DLD1 (cell line): Measurements from ENCODE around the gene LITAFD.
"Not testable (repeated sequence)": the region's sequence is repeated elsewhere in the genome, so short reads cannot be mapped to it uniquely, and the experiment has no call there.

ENCODE experiments used
- in situ Hi-C: cut with HindIII; loops from 2 replicates; pipeline ENCODE4 v1.10.0; 2017; ENCODE audit warnings: low sequenced_read_pairs

Gene LITAFD

GRCh38 chr16:8872071-8872470 is 10.1 kb upstream of the LITAFD start:
- in situ Hi-C loops, result no loop called here

GRCh38 chr16:8872967-8873865 is 8.9 kb upstream of the LITAFD start:
- in situ Hi-C loops, result no loop called here

GRCh38 chr16:8873866-8874195 is 8.3 kb upstream of the LITAFD start:
- in situ Hi-C loops, result not testable (repeated sequence)

DNA sequence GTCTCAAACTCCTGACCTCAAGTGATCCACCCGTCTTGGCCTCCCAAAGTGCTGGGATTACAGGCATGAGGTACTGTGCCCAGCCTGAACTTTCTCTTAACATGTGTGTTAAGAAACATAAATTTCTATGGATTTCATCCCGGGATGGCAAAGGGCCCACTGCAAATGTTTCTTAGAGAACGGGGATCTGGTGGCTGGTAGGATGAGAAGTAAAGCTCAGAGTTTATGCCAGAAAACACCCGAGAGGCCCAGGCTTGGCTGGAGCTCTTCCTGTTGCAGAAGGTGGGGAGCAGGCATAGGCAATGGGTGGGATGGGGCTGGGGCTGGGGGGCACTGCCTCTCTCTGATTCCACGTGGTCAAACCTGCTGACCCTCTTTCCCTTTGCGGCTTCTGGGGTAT is 7.8 kb upstream of the LITAFD start:
- in situ Hi-C loops, result no loop called here

DNA sequence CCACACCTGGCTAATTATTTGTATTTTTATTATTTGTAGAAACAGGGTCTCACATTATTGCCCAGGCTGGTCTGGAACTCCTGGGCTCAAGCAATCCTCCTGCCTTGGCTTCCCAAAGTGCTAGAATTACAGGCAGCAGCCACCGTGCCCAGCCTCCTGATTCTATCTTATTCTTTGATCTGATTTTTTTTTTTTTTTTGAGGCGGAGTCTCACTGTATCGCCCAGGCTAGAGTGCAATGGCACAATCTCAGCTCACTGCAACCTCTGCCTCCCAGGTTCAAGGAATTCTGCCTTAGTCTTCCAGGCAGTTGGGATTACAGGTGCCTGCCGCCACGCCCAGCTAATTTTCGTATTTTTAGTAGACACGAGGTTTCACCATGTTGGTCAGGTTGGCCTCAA is 6.8 kb upstream of the LITAFD start:
- in situ Hi-C loops, result not testable (repeated sequence)

- in situ Hi-C loops, result no loop called here
These were observed 4.1 kb upstream of the LITAFD start for GRCh38 chr16:8877894-8878522.

GRCh38 chr16:8878523-8878911 is 3.6 kb upstream of the LITAFD start:
- in situ Hi-C loops, result no loop called here

DNA sequence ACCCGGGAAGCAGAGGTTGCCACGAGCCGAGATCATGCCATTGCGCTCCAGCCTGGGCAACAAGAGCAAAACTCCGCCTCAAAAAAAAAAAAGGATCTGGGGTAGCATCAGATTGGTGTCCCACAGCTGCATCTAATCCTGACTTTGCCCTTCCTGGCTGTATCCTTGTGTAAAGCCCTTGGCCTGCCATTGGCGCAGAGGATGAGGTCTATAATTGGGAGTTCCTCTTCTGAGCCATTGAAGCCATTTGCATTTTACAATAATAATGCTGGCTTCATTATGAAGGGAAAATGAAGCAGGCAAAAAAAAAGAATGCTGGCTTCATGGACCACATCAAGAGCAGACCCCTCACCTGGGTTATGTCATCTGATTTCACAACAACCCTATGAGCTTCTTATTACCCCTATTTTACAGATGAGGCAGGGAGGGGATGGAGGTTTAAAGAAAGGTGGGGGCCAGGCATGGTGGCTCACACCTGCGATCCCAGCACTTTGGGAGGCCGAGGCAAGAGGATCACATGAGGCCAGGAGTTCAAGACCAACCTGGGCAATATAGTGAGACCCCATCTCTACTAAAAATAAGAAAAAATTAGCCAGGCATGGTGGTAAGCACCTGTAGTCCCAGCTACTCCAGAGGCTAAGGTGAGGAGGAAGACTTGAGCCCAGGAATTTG is 1.2 kb upstream of the LITAFD start:
- in situ Hi-C loops, result no loop called here

DNA sequence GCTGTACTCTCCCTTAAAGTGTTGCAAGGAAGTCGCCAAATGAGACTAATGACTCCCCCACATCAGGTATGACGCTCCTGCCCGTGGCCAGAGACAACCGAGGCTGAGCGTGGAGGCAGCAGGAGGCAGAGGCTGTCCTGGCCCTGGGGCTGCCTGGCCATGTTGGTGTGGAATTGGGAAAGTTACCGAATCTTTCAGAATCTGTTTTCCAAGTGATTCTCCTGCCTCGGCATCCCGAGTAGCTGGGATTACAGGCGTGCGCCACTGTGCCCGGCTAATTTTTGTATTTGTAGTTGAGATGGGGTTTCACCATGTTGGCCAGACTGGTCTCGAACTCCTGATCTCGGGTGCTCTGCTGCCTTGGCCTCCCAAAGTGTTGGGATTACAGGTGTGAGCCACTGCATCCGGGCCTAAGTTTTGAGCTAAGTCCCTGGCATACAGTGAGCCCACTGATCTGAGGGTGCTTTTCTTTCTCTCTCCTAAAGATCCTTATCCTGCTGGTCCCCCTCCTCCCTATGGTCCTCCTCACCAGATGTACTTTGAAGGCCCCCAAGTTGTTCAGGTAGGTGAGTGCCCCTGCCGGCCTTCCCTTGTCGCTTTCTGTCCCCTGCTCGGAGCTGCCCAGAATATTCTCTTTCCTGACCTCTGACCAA is 700 bp downstream of the LITAFD start:
- in situ Hi-C loops, result no loop called here

DNA sequence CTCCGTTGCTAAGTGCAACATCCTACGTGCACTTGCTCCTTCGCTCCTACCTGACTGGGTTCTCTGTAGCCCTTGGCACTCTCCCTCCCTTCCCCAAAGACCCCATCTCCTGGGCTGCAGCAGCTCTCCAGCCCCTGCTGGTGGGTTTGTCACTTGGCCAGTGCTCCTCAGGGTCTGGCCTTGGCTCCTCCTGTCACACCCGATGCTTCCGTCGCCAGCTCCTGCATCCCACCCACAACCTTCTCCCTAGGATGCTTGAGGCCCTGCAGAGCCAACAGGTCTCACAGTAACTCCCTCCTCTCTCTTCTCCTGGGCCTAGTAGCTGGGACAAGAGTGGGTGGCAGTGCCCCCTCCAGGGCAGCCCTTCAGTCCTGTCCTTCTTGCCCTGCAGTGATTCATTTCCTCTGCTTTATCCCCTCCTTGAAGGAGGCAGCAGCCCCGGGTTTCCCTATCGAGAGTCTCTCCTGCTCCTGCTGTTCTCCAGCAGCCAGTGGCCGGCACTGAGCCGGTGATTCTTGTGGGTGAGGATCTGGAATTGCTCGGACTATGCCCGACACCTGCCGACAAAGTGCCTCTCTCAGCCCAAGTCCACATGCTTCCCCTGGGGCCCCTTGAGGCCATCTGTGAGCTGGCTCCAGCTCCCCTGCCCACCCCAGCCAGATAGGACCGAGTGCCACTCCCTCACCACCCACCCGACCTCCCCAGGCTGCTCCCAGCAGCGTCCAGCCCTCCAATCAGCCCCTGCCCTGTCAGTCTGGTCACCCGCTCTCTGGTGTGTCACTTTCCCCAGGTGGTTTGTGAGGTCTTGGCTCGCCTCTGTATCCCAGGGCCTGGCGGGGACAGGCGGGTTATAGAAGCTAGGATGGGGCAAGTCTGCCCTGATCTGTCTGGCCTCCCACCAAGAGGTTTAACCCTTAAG is 3.8 kb downstream of the LITAFD start:
- in situ Hi-C loops, result no loop called here

GRCh38 chr16:8886593-8887430 is 4.7 kb downstream of the LITAFD start:
- in situ Hi-C loops, result no loop called here

DNA sequence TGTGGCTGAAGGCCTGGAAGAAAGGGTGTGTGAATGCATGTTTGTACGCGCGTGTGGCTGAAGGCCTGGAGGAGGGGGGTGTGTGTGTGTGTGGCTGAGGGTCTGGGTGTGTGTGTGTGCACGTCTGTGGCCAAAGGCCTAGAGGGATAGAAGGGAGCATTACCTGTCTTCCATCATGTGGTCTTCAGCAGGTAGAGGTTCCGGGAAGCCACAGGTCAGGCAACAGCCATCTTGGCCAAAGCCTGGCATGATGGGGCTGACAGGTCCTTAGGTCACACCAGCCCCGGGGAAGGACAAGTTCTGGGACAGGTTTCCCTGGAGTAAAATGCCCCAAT is 5.2 kb downstream of the LITAFD start:
- in situ Hi-C loops, result no loop called here

- in situ Hi-C loops, result no loop called here
These were observed 5.9 kb downstream of the LITAFD start for GRCh38 chr16:8887952-8888560.

- in situ Hi-C loops, result no loop called here
These were observed 7.1 kb downstream of the LITAFD start for GRCh38 chr16:8888951-8889892.

GRCh38 chr16:8889893-8890548 is 7.9 kb downstream of the LITAFD start:
- in situ Hi-C loops, result no loop called here

DNA sequence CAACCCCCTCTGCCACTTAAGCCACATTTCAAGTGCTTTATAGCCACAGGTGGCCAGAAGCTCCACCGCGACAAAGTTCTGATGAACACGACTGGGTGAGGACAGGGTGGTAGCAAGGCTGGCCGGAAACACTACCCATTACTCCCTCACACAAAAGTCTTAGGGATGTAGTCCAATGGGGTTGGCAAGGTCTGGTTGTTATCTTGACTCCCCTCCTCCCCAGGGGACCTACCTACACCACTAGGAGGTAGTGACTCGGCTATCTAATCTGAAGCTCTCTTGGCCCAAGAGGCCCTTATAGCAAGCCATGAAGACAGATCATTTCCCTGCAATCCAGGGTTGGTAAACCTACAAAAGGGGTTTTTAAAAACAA is 8.4 kb downstream of the LITAFD start:
- in situ Hi-C loops, result no loop called here

DNA sequence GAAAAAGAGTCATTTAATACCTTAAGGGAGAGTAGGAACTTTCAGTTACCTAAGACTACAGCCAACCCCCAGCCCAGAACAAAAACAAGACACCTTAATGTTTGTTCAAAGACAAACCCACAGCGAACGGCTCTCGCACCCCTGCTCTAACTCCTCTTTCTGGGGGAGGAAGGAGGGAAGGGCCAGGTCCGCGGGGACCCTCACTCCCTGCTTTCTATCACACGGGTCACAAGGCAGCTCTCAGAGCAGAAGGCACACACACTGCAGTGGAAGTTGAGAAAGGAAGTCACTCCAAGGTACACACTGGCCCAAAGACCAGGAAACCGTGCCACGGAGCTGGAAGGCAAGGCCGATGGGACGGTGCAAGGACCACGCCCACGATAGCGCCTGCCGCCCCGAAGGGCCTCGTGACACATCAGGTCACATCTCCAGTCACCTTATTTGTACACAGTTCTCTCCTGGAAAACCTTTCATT is 10.0 kb downstream of the LITAFD start:
- in situ Hi-C loops, result no loop called here

- in situ Hi-C loops, result no loop called here
These were observed 11.3 kb downstream of the LITAFD start for GRCh38 chr16:8893426-8893825.
